ENCODE results near the gene CIB1.
"Not testable (repeated sequence)": the region's sequence is repeated elsewhere in the genome, so short reads cannot be mapped to it uniquely, and the experiment has no call there.

Gene CIB1

DNA sequence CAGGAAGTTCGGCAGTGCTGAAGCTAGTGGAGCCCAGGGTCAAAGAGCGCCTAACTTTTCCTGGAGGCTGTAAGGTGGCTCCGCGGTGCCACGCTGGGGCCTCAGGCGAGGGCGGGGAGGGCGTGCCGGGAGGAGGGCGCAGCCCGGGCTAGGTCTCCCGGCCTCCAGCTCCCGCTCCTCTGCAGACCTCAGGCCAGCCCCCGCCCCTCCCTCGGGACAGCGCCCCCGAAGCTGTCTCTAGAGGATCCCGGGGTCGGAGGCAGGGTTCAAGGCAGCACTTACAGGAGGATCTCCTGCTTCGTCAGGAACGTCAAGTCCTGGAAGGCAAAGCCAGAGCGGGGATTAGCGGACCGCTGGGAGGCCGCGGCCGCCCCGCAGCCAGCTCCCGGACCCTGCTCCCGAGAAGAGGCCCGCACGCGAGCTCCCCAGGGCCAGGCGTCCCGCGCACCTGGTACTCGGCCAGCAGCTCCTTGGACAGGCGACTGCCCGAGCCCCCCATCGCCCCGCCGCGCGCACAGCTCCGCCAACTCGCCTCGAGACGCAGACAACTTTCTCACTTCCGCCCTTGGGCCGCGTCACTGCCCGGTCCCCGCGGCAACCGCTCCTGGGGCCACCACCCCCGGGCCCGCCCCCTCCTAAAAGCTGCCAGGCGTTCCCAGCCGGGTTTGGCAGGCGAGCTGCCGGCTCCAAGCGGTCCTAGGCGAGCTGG lies at the start of gene CIB1:
TSS of gene CIB1 (minus strand) at position 555 of the 709 bp plus-strand sequence. CDS start at position 499, 56 bp downstream.
- DNase-seq (ENCODE audit: low read depth): peak; percentile 16

- not testable (repeated sequence) for DNase-seq (ENCODE audit: low read depth)
Observed at GRCh38 chr15:90281637-90282036, 47.9 kb upstream of the CIB1 start.

- DNase-seq (ENCODE audit: low read depth): not testable (repeated sequence)
Observed at GRCh38 chr15:90280743-90281142, 47.0 kb upstream of the CIB1 start.

DNA sequence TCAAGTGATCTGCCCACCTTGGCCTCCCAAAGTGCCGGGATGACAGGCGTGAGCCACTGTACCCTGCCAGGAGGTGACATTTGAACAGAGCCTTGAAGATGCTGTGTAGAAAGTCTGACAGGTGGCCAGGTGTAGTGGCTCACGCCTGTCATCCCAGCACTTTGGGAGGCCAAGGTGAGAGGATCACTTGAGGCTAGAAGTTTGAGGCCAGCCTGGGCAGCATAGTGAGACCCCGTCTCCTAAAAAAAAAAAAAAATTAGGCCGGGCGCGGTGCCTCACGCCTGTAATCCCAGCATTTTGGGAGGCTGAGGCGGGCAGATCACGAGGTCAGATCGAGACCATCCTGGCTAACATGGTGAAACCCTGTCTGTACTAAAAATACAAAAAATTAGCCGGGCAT lies 44.7 kb upstream of the CIB1 start:
- not testable (repeated sequence) for DNase-seq (ENCODE audit: low read depth)

GRCh38 chr15:90271459-90272166 lies 37.9 kb upstream of the CIB1 start:
- no peak for DNase-seq (ENCODE audit: low read depth)

DNA sequence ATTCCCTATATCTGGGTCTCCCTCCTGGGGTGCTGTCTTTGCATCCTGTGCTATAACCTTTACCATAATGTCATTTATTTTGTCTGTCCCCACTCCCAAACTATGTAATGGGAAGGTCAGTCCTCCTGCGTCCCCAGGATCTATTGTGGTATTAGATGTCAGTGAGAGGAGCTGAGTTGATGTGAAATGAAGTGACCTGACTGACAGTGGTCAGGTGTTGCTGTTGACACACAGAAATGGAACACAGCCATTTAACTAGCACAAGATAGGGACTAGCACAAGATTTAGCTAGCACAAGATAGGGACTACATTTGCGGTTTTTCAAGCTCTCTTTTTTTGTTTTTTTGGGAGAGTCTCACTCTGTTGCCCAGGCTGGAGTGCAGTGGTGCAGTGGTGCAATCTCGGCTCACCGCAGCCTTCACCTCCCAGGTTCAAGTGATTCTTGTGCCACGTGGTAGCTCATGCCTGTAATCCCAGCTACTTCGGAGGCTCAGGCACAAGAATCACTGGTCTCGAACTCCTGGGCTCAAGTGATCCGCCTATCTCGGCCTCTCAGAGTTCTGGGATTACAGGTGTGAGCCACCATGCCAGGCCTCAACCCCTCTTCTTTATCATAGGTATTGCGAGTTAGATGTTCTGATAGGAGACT lies 36.9 kb upstream of the CIB1 start:
- no peak for DNase-seq (ENCODE audit: low read depth)

- DNase-seq (ENCODE audit: low read depth): no peak
Observed at GRCh38 chr15:90268415-90268814, 34.7 kb upstream of the CIB1 start.

DNA sequence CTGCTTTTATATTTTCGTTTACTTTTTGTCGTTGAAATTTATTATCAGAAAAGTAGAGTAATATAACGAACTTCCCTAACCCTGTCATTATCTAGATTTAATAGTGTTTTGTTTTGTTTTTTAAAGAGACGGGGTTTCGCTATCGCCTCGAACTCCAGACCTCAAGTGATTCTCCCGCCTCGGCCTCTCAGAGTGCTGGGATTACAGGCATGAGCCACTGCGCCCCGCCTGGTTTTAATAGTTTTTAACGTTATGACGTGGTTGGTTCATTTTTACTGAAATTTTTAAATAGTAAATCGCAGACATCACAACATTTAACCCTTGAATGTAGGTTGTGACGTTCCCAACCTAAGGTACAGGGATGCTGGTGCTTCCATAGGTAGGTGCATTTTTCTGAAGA lies 32.7 kb upstream of the CIB1 start:
- no peak for DNase-seq (ENCODE audit: low read depth)

DNA sequence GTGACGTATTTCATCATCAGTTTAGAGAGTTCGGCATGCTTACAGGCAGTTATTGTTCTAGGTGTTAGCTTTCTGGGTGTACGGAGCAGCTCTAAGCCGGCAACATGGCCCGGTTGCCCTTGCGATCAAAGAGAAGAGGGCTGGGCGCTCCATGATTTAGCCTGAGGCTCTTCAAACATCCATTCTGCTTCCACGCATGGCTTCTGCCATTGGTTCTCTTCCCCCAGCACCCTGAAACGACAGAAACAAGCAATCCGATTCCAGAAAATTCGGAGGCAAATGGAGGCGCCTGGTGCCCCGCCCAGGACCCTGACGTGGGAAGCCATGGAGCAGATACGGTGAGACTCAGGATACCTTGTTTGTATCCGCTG lies 32.3 kb upstream of the CIB1 start:
- no peak for DNase-seq (ENCODE audit: low read depth)

- peak; percentile 68 for DNase-seq (ENCODE audit: low read depth)
Observed at GRCh38 chr15:90265271-90266060, 31.7 kb upstream of the CIB1 start, which contains the start of gene NGRN. Gene NGRN (plus strand): TSS chr15:90265672. CDS start chr15:90265713, 41 bp downstream.

DNA sequence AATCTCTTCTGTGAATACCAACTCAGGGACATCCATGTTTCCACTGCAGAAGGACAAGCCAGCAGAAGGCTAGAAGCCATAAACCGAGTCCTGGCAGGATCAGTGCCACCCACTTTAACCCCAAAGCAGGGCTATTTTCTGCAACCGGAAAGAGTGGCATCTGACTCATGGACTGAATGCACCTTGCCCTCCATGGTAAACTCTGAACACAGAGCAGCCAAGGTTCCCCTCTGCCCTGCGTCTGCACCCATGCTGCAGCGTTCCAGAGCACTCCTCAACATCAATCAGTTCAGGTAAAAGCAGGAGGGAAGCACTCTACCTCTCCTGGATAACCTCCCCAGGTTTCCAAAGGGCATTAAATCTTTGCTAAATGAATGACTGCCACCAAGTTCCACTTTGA lies 30.9 kb upstream of the CIB1 start:
- no peak for DNase-seq (ENCODE audit: low read depth)

- no peak for DNase-seq (ENCODE audit: low read depth)
Observed at GRCh38 chr15:90262426-90262825, 28.7 kb upstream of the CIB1 start.

GRCh38 chr15:90261811-90262210 lies 28.1 kb upstream of the CIB1 start:
- peak; percentile 25 for DNase-seq (ENCODE audit: low read depth)

GRCh38 chr15:90260731-90261130 lies 27.0 kb upstream of the CIB1 start:
- not testable (repeated sequence) for DNase-seq (ENCODE audit: low read depth)

DNA sequence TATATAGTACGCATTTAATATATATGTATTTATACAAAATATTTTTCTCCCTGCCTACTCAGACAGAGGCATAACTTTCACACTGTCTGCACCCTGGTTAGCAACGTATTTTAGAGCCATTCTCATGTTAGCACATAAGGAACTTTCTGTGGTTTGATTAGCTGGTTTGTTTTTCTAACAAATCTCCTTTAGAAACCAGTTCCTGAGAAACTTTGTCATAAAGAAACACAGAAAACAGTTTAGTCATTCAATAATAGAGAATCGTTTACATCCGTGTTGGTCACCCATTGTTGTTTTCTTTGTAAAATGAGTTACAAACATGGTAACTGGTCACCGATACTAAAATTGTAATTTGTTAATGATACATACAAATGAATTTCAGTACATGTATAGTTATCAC lies 25.8 kb upstream of the CIB1 start:
- DNase-seq (ENCODE audit: low read depth): no peak

GRCh38 chr15:90257776-90258175 lies 24.0 kb upstream of the CIB1 start:
- DNase-seq (ENCODE audit: low read depth): no peak

GRCh38 chr15:90249203-90249863 lies 15.6 kb upstream of the CIB1 start, which contains the start of gene TTLL13:
Gene TTLL13 (plus strand): TSS chr15:90249556. CDS start chr15:90250631, 1,075 bp downstream.
- peak; percentile 37 for DNase-seq (ENCODE audit: low read depth)

- DNase-seq (ENCODE audit: low read depth): no peak
Observed at GRCh38 chr15:90248789-90249202, 15.1 kb upstream of the CIB1 start.

DNA sequence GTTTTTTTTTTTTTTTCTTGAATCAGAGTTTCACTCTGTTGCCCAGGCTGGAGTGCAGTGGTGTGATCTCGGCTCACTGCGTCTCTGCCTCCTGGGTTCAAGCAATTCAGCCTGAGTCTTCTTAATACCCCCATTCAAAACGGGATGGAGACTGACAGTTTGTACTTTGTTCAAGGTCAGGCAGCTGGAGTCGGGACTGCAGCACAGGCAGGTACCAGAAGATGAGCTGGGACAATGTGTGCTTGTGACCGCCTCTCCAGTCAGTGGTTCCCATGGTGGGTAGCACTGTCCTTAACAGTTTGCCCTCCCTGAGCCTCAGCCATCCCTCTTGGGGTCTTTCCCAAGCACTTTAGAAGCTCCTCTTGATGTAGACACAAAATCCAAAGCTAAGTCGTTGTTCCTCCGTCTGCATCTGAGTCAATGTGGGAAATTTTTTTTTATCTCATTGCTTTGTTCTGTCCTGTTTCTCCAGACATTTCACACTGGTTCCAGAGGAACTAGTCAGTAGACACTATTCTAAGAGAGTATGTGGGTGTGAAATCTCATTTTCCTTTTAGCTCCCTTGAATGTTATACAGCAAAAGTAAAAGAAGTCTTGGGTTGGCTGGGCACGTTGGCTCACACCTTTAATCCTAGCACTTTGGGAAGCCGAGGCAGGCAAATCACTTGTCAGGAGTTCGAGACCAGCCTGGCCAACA lies 10.3 kb upstream of the CIB1 start:
- no peak for DNase-seq (ENCODE audit: low read depth)

DNA sequence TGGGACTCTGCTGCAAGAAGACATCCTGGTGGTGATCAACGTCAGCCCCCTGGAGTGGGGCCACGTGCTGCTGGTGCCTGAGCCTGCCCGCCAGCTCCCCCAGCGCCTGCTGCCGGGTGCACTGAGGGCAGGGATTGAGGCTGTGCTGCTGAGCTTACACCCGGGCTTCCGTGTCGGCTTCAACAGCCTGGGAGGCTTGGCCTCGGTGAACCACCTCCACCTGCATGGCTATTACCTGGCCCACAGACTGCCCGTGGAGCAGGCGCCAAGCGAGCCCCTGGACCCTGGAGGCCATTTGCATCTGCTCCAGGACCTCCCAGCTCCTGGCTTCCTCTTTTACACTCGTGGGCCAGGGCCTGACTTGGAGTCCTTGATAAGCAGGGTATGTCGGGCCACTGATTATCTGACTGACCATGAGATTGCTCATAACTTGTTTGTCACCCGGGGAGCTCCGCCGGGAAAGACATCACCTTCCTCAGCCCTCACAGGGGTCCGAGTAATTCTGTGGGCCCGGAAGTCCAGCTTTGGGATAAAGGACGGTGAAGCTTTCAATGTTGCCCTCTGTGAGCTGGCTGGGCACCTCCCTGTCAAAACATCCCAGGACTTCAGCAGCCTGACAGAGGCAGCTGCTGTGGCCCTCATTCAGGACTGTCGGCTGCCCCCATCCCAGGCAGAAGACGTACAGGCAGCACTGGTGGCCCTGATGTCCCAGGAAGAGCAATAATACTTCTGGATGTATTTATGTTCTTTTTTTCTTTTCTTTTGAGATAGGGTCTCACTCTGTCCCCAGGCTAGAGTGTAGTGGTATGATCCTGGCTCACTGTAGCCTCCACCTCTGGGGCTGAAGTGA lies 7.8 kb upstream of the CIB1 start:
- no peak for DNase-seq (ENCODE audit: low read depth)

Data from HS-5 (cell line).